GM18861 (cell line): Measurements from ENCODE around the gene BPIFA2.
"Not testable (repeated sequence)": the region's sequence is repeated elsewhere in the genome, so short reads cannot be mapped to it uniquely, and the experiment has no call there.

ENCODE experiments used
- ATAC-seq: cut with Tn5 transposase; IDR thresholded peaks from one replicate; pipeline ENCODE4 v1.9.1; 2021; ENCODE audit not compliant: unreplicated experiment

The BPIFA2 gene, protein sequence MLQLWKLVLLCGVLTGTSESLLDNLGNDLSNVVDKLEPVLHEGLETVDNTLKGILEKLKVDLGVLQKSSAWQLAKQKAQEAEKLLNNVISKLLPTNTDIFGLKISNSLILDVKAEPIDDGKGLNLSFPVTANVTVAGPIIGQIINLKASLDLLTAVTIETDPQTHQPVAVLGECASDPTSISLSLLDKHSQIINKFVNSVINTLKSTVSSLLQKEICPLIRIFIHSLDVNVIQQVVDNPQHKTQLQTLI

DNA sequence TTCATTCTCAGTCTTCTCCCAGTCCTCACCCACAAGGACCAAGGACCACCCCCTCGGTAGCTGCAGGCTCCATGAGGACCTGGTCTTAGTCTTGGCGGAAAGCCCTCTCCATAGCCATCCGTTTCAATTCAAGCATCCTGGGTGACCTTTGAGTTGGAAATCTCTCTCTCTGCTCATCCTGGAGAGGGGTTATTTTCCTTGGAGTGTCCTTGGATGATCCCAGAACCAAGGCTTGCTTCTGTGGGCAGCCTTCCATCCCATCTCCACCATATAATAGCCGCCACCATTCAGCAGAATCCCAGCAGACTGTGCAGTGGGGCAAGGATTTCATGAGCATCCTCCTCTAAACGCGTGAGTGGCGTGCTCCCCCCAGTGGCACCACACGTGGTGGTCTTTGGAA lies at the start of gene BPIFA2:
BPIFA2 (plus strand) TSS at position 301 of the 400 bp plus-strand sequence. CDS start 987 bp downstream, outside the sequence.
- ATAC-seq, result no peak

DNA sequence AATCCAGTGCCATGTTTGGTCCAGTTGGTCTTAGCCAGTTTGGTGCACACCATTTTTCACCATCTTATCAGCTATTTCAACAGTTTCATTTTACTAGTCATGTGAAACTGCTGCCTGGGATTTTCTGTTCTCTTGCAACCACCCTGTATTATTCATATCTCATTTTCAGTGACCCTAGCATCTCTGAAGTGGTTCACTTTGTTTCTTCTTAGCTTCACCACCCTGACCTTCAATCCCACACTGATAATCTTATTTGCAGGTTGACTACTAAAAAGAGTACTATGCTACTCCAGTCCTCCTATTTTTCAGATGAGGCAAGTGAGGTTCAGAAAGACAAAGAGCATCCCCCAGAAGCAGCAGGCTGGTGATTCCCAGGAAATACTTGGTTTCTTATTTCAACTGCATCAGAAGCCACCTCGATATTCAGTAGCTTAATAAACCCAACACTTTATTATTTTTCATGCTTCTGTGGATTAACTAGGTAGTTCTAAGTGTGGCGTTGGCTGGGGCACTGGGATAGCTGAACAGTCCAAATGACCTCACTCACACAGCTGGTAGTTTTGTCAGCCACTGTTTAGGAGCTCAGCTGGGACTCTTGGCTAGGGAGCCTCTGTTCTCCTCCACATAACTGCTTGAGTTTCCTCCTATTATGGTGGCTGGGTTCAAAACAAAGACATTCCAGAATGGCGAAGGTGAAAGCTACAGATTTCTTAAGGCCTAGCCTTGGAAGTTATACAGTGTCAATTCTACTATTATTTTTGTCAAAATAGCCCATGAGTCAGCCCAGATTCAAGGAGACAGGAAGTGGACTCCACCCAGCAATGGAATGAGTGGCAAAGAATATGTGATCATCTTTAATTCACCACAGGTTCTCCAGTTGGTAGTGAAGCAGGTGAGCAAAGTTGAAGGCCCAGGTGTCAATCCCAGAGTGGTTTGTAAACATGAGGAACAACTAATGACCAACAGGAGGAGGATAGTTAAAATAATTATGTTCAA lies 47.9 kb upstream of the BPIFA2 start:
- ATAC-seq, result no peak

DNA sequence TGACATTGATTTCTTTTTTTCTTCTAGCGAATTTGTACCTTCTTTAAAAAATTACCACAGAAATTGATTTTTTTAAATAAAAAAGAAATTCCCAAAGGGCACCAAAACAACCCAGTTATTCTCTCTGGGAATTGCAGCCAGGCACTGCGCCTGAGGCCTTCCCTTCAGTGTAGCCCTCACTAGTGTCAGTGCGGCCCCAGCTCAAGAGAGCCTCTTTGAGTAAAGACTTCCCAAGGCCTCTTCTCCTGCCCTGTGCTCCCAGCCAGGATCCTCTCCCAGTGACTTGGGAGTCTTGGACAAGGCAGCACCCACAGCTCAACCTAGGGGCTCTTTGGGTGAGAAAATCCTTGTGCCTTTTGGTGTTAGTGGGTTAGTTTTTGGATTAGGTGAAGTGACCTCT lies 47.0 kb upstream of the BPIFA2 start:
- no peak for ATAC-seq

DNA sequence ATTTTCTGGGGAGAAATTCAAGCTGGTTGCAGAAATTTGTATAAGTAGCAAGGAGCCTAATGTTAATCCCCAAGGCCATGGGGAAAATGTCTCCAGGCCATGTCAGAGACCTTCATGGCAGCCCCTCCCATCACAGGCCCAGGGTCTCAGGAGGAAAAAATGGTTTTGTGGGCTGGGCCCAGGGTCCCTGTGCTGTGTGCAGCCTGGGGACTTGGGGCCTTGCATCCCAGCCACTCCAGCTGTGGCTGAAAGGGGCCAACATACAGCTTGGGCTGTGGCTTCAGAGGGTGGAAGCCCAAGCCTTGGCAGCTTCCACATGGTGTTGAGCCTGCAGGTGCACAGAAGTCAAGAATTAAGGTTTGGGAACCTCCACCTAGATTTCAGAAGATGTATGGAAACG lies 45.7 kb upstream of the BPIFA2 start:
- ATAC-seq, result not testable (repeated sequence)

DNA sequence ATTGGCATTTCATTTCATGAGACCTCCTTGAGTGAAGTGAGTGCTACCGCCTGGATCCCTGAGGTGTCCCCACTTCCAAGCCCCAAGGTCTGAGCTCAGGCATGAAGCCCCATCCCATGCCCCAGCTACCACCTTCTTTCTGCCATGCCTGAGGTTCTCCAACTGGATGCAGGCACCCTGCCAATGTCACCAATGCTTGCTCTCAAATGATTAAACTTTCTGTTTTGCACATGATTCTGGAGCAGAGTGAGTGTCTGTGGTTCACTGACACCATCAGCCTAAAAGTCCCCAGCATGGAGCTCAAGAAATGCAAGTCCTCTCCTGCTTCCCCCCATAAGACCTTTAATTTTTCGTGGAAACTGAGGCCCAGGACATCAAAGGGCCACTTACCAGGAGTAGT lies 43.7 kb upstream of the BPIFA2 start:
- ATAC-seq, result no peak

DNA sequence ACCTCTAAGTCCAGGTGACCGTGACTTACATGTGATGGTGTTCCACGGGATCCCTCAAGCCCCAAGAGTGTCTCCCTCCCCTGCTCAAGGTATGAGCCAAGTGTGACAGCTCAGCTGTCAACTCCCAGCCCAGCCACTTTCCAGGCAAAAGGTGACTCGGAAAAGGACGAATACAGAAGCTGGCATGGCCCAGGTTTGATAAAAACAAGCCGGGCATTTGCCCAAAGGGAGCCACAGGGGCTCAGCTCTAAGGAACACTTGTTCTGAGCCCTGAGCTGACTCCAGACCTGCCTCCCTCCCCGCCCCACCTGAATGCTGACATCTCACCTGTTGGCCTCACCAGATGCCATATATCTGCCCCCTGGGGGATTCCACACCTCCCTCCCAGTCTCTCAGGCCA lies 43.0 kb upstream of the BPIFA2 start:
- no peak for ATAC-seq

DNA sequence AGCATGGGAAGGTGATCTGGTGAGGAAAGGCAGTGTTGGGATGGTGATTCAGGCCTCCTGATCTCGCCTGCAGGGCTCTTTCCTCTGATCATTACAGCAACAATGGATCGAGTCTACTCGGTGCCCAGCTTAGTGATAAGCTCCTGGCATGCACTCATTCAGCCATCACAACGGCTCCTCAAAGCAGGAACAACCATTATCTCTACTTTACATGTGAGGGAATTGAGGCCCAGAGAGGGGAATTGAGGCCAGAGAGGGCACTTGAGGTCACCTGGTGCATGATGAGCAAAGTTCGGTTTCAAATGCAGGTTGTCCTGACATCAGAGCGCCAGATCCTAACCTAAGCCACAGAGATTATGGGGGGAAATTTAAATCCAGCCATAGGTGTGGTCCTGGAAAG lies 42.0 kb upstream of the BPIFA2 start:
- ATAC-seq, result no peak

DNA sequence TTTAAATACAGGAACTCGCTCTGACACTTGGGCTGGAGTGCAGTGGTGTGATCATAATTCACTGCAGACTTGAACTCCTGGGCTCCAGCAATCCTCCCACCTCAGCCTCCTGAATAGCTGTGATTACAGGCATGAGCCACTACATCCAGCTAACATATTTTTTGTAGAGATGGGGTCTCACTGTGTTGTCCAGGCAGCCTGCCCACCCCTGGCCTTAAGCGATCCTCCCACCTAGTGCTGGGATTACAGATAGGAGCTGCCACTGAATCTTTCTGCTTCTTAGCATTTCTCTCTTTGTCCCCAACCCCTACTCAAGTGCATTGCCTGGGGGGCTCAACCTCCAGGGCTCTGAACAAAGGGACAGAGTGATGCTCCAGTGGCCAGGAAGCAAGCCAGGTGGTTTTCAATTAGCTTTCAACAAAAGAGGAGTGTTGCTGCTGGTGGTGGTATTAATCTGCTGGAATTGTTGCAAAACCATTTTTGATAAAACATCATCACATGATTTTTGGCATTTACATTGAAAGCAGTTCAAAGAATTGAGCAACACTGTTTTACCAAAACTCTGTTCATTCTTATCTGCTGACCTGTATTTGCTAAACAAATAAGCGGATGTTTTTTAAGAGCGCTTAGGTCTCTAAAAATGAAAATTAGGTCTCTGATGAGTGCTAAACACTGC lies 40.4 kb upstream of the BPIFA2 start:
- ATAC-seq, result no peak

DNA sequence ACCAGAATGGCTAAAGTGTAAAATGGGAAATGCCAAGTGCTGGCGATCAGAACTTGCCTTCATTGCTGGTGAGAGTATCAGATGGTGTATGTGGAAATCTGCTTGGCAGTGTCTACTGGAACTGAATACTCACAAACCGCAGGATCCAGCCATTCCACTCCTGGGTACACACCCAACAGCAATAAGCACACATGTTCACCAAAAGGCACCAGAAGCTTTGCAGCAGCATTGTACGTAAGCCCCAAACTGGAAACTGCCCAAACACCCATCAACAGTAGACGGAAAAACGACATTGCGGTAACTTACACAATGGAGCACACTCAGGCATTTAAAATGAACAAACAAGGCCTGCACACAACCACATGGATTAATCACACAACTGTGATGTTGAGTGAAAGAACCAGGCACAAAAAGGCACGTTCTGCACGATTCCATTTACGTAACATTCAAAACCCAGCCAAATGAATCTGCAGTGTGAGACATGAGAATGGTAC lies 37.3 kb upstream of the BPIFA2 start:
- ATAC-seq, result no peak

DNA sequence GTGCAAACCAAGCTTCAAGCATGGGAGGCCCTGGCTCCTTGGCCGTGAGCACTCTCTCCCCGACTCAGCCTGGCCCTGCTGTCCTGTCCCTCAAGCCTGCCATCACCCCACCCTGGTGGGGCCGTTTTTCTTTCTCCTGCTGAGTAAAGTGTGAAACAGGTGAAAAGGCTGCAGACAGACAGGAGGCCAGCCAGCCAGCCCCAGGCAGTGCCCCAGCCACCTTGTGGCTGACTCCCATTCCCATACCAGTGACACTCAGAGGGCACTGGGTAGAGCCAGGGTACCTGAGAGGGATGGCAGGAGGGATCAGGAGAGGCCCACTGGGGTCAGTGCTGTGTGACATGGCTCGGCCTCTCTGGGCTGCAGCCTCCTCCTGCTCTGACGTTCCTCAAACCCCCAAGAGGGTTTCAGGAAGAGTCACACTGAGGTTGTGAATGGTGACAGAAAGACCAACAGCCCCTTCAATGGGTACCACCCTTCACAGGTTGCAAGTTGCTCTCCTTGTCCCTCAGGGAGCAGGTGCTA lies 35.9 kb upstream of the BPIFA2 start:
- no peak for ATAC-seq

DNA sequence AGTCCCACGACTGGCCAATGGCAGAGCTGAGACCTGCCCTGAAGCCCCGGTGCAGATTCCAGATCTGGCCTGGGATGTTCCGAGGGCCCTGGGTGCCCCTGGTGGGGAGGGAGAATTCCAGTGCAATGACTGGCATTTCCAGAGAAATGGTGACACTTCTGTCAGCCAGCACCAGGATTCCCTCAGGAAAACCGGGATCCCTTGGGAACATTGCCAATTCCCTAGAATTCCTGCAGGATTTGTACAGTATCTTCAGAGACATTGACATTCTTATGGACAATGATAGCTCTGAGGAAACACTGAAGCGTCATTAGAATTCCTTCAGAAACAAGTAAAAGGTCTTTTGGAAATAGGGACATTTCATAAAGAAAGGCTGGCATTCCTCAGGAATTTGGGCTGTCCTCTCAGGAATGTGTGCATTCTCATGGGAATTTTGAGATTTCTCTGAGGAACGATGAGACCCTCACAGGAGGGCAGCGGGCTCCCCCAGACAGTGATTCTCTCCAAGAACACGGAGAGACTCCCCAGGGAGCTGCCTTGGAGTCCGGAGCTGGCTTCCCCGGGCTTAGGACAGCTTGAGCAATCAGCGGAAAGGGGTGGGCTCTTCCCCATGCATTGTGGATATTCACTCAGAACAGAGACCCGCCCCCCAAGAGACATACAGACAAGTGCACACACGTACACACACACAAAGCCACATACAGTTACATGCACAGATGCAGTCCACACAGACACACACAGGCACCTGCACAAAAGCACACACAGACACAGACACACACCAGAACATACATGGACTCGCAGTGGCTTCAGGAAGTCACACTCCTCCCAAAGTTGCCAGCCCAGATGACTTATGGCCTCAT lies 35.2 kb upstream of the BPIFA2 start:
- no peak for ATAC-seq

DNA sequence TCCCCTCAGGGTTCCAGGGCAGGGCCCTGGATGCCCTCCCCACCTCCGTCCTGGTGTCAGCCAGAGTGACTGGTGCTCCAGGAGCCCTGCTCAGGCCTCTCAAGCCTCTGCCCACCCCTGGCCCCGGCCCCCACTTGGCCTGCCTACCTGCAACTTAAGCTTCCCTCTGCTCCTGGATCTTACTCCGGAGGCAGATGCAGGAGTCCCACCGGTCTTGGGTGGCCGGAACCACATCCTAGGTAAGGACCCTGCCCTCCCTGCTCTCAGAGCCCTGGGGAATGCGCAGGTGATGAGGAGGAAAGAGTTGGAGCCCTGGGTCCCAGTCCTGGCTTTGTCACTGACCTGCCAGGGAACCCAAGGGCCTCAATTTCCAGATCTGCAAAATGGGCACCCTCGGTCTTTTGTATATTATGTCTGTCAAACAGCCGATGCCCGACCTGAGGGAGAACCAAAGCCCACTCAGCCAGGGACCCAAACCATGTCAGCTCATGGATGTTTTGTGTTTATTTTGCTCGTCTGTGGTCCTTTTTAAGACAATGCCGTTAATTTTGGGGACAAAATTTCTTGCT lies 34.5 kb upstream of the BPIFA2 start:
- ATAC-seq, result no peak

DNA sequence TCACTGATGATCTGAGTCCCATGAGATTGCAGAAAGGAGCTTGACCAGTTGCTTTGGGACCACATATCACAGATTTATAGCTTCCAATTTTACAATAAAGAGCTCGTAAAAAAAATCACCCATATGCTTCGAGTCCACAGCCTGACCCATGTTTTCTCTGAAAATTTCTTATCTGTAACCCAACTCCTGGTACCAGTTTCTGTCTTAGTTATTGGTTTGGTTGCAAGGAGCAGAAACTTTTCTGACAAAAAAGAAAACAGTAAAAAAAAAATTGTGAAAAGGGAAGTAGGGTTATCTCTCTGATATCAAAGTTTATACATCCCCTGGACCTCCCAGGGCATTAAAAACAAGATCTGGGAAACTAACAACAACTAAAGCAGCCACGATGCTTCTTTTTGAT lies 30.8 kb upstream of the BPIFA2 start:
- ATAC-seq, result no peak

DNA sequence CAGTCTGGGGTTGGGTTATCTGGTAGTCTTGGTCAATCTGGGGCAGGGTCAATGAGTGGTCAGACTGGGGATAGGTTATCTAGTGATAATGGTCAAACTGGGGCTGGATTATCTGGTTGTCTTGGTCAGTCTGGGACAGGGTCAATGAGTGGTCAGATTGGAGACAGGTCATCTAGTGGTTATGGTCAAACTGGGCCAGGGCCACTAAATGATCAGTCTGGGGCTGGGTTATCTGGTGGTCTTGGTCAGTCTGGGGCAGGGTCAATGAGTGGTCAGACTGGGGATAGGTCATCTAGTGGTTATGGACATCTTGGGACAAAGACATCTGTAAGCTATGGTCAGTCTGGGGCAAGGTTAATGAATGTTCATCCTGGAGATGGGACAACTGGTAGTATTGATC lies 28.5 kb upstream of the BPIFA2 start:
- ATAC-seq, result no peak

DNA sequence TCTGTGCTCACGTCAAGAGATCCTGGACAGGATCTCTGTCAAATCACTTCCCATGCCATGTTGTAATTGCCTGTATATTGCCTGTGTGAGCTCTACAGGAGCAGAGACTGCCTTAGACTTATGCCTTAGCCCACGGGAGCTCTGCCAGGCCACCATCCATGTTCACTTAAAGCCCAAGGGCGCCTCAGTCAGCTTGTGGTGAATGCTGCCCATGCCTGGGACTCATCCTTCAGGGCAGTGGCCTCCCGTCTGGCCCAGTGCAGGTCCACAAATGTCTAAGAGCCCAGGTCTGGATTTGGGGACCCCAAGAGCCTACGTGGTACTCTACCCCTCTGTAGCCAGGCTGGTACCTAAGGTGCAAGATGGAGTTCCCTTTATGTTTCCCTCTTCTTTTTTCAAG lies 22.4 kb upstream of the BPIFA2 start:
- no peak for ATAC-seq

DNA sequence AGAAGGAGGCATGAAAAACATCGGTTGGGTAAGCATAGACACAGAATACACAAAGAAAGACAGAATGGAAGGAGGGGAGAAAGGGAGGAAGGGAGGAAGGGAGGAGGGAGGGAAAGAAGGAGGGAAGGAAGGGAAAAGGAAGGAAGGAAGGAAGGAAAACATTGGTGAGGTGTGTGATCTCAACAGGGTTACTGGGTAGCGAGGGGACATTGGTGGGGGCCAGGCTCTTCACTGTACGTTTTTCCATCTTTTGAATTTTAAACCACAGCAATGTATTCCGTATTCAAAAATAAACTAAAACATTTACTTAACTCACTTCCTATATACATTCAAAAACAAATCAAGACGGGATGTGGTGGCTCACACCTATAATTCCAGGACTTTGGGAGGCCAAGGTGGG lies 20.7 kb upstream of the BPIFA2 start:
- ATAC-seq, result no peak

DNA sequence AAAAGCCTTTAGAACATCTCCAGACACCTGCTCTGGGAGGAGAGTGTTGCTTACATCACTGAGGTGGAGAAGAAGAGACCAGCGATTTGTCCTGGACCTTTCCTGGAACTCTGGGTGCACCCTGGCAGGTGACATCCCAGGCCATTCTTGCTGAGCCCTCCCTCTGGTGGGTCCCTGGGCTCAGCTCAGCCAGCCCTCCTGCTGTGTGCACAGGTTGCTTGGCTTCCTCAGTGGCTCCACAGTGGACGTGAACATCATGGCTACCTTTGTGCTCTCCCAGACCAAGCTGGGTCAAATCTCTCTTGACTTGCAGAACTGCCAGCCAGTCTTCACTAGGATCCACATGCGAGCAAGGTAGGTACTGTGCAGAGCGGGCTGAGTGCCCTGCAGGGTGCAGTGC lies 19.9 kb upstream of the BPIFA2 start:
- no peak for ATAC-seq

DNA sequence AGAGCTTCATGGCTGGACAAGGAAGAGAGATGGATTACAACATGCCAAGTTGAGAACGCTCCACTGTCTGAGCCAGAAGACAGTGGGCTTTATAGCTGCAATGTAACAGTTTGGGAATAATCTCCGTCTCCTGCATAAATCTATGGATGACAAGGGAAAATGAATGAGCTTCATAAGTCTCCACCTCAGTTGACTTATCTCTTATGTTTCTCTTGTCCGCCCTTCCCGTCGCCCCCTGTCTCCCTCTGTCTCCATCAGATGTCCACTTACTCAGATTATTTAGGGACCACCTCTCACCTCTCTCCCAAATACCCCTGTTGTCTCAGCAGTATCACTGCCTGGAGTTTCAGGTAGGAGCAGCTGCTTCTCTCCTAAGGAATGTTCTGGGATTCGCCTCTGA lies 13.7 kb upstream of the BPIFA2 start:
- ATAC-seq, result no peak

DNA sequence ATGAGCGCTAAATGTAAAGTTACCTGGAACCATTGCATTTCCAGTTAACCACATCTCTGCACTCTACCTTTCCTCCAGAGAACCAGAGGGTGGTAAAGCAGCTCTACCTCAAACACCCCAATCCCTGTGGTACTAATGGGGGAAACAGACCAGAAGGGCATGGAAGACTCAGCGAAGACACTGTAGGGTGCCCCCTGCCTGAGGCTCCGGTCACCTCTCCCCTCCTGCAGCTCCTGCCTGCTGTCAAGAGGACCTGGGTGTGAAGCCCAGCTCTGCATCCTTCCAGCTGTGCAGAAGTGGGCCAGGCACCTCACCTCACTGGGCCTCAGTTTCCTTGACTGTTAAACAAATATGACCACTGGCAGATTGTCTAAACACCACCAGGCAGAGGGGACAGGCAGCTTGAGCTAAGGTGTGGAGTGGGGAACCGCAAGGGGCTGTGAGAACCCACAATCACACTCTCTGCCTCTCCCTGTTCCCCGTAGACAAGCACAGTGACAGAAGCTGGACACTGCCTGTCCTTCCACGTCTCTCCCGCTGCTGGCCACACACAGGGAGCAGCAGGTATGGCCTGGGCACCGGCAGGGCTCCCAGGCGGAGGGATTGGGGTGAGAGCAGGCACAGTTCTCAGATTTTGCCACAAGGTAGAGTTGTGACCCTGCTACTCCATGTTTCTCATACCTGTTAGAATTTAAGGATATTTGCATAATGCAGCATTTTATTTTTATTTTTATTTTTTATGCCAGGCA lies 9.1 kb upstream of the BPIFA2 start:
- no peak for ATAC-seq
